CD4-positive, alpha-beta memory T cell (primary cell): Measurements from ENCODE around the gene PTH1R. TPM values are rescaled to one million over a fixed set of nuclear protein-coding genes. Genes with fewer than 3 reads are reported as not detected.

Experiments
- CTCF ChIA-PET: fragments of 350-600 bp; sonication (Branson Sonifier 250); formaldehyde crosslinking; loops from one replicate; lab custom pipeline; 2021; ENCODE audit warnings: inconsistent platforms; ENCODE audit not compliant: partially characterized antibody; lab: Charles Lee
- POLR2A ChIA-PET: fragments of 350-600 bp; sonication (Branson Sonifier 250); formaldehyde crosslinking; loops from one replicate; lab custom pipeline; 2021; ENCODE audit not compliant: partially characterized antibody; lab: Charles Lee
- DNase-seq, 5 donors: peaks; one replicate each; pipeline versions ENCODE4 v3.0.0 to v3.0.0-alpha.2; 2020 to 2022; ENCODE audit warnings: mixed read lengths in 1 of 5
- H3K27ac ChIP-seq: one replicate; pipeline ENCODE4 v1.7.0; 2013; ENCODE audit warnings: low read depth, low read length
- H3K27me3 ChIP-seq: 2 replicates; pipeline ENCODE4 v1.7.0; 2013; ENCODE audit warnings: mild to moderate bottlenecking, low read length, moderate library complexity; ENCODE audit not compliant: insufficient read depth
- H3K36me3 ChIP-seq: 2 replicates; pipeline ENCODE4 v1.7.0; 2013; ENCODE audit warnings: mild to moderate bottlenecking, low read length, moderate library complexity; ENCODE audit not compliant: insufficient read depth
- H3K4me1 ChIP-seq: 2 replicates; pipeline ENCODE4 v1.7.0; 2013; ENCODE audit warnings: mild to moderate bottlenecking, low read length, moderate library complexity; ENCODE audit not compliant: insufficient read depth
- H3K4me3 ChIP-seq, 2 donors: one replicate each; pipeline ENCODE4 v1.7.0; 2013; ENCODE audit warnings: low read length in 2 of 2, mild to moderate bottlenecking in 1 of 2
- H3K9me3 ChIP-seq, 2 donors: one replicate each; pipeline ENCODE4 v1.7.0; 2013; ENCODE audit warnings: low read length in 2 of 2, control low read depth in 1 of 2; ENCODE audit not compliant: control insufficient read depth in 1 of 2
- H3K27ac Mint-ChIP-seq, 7 donors: one replicate each; pipeline ENCODE4 v1.8.0; 2020 to 2021; ENCODE audit warnings: mixed read lengths in 7 of 7, mild to moderate bottlenecking in 6 of 7, inconsistent platforms in 3 of 7, moderate library complexity in 3 of 7
- H3K27me3 Mint-ChIP-seq, 2 donors: one replicate each; pipeline ENCODE4 v1.8.0; 2020 to 2021; ENCODE audit warnings: mixed read lengths in 2 of 2
- H3K36me3 Mint-ChIP-seq, 2 donors: one replicate each; pipeline ENCODE4 v1.8.0; 2020 to 2021; ENCODE audit warnings: mixed read lengths in 2 of 2, inconsistent platforms in 1 of 2, mild to moderate bottlenecking in 1 of 2
- H3K4me1 Mint-ChIP-seq, 4 donors: one replicate each; pipeline ENCODE4 v1.8.0; 2020 to 2021; ENCODE audit warnings: mixed read lengths in 4 of 4, mild to moderate bottlenecking in 1 of 4
- H3K4me3 Mint-ChIP-seq, 8 donors: one replicate each; pipeline ENCODE4 v1.8.0; 2020 to 2021; ENCODE audit warnings: mixed read lengths in 8 of 8, mild to moderate bottlenecking in 7 of 8, moderate library complexity in 6 of 8, inconsistent platforms in 3 of 8
- H3K9me3 Mint-ChIP-seq, 8 donors: one replicate each; pipeline ENCODE4 v1.8.0; 2020 to 2021; ENCODE audit warnings: mixed read lengths in 8 of 8, mild to moderate bottlenecking in 5 of 8, inconsistent platforms in 3 of 8, moderate library complexity in 1 of 8
- intact Hi-C: fragments of 100-400 bp; cut with micrococcal nuclease; formaldehyde crosslinking; loops from one replicate; pipeline ENCODE4 v1.15.1; 2023
- polyA plus RNA-seq, 2 donors: library from polyadenylated mRNA; unstranded; fragments of 300-500 nt; fragmentation: Illumina TruSeq; gene quantifications; one replicate each; pipeline ENCODE4 v1.2.3, GENCODE V29; 2021
- total RNA-seq, 2 experiments: library from RNA; stranded (reverse); gene quantifications; one replicate each; pipeline ENCODE4 v1.2.3, GENCODE V29; 2021

PTH1R gene
- total and polyA plus RNA-seq, 4 experiments from 2014 or later = not detected

DNA sequence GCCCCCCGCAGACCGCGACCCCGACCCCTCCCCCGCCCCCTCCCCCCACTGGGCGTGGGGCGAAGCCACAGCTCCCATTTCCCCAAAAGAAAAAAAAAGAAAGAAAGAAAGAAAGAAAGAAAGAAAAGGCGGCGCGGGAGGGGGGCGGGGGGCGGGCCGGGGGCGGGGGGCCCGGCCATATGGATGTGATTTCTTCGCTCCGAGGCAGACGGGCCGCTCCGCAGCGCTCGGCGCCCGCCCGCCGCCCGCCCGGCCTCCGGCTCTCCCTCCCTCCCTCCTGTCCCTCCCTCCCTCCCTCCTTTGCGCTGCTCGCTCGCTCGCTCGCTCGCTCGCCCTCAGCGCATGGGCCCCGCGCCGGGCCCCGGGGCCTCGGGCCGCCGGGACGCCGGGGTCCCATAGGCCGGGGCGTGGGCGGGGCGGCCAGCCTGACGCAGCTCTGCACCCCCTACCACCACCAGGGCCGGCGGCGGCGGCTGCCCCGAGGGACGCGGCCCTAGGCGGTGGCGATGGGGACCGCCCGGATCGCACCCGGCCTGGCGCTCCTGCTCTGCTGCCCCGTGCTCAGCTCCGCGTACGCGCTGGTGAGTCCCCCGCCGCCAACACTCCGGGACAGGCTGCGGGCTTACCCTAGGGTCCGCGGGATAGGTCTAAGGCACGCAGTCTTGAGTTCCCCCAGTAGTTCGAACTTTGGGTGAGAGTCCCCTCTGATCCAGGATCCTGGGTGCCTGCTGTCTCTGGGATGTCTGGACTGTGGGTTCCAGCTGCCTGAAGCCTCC, 5.7 kb downstream of the PTH1R start:
- intact Hi-C loops = no loop called here
- H3K4me1 Mint-ChIP-seq = peaks cover 0 to 18% (median 5%) of the 10 kb centered on the region in 4 donors
- H3K9me3 Mint-ChIP-seq = peaks cover 0 to 1% (median 0%) of the 10 kb centered on the region in 8 donors
- no peak overlapping the region for H3K4me3 ChIP-seq
- peaks cover 0 to 3% of the 10 kb centered on the region in 2 donors for H3K36me3 Mint-ChIP-seq
- ChIA-PET POLR2A (no interaction called here), CTCF (interaction anchor here (0.7 to 1.0 kb wide), 3 partner anchors 11 to 16 kb away, joined by 3 to 4 read pairs (median 3); no protein-coding TSS in a partner anchor)
- no peak overlapping the region for H3K27ac Mint-ChIP-seq
- no peaks in the 10 kb centered on the region for H3K36me3 ChIP-seq
- peaks cover 32 to 36% of the 10 kb centered on the region in 2 donors for H3K27me3 Mint-ChIP-seq
- H3K27ac ChIP-seq = no peak overlapping the region
- peaks cover 28% of the 10 kb centered on the region for H3K27me3 ChIP-seq
- peaks cover 7% of the 10 kb centered on the region for H3K4me1 ChIP-seq
- no peaks in the 10 kb centered on the region for H3K9me3 ChIP-seq
- no peak for DNase-seq
- peak overlapping the region; percentile 21 to 85 (median 66) for H3K4me3 Mint-ChIP-seq

DNA sequence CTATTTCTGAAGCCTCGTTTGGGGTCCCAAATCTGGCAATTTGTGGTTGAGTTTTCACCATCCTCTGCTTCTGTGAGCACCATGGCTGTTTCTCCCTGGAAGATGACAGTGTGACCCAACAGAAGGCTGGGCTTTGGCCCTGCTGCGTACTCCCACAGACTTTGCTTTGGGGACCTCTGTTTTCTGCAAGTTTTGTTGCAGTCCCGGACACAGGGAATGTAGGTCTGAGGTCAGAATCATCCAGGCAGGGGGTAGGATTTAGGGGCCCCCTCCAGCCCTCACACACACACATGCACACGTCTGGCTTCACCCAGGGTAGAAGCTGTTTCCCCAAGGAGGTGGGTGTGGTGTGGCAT, 6.3 kb downstream of the PTH1R start:
- Mint-ChIP-seq H3K27me3 (peaks cover 32 to 37% of the 10 kb centered on the region in 2 donors), H3K9me3 (peaks cover 0 to 1% (median 0%) of the 10 kb centered on the region in 8 donors), H3K27ac (no peak overlapping the region), H3K36me3 (peaks cover 0 to 3% of the 10 kb centered on the region in 2 donors), H3K4me3 (peak overlapping the region; percentile 21 to 64 (median 52)), H3K4me1 (peaks cover 0 to 18% (median 5%) of the 10 kb centered on the region in 4 donors)
- H3K4me3 ChIP-seq = no peak overlapping the region
- H3K27me3 ChIP-seq = peaks cover 28% of the 10 kb centered on the region
- ChIA-PET CTCF (interaction anchor here (0.9 kb wide), 1 partner anchor 11 kb away, joined by 3 read pairs; no protein-coding TSS in a partner anchor), POLR2A (no interaction called here)
- intact Hi-C loops = no loop called here
- H3K9me3 ChIP-seq = no peaks in the 10 kb centered on the region
- peaks cover 7% of the 10 kb centered on the region for H3K4me1 ChIP-seq
- DNase-seq = no peak
- no peaks in the 10 kb centered on the region for H3K36me3 ChIP-seq
- no peak overlapping the region for H3K27ac ChIP-seq

DNA sequence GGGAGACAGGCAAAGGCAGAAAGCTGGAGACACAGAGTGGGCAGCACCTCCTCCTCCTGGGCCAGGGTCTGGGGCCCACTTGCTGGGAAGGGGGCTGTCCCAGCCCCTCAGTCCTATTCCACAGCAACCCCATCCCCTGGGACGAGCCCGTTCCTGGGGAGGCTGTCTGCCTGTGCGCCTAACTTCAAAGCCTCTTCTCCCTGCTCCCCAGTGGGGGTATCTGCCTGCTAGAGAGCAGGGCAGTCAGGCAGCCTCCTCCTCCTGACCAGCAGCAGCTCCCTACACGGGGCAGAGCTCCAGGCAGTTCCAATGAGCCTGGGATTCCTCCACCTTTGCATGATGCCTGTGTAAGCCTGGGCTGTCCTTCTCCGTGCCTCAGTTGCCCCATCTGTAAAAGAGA, 6.9 kb downstream of the PTH1R start:
- ChIA-PET POLR2A (no interaction called here), CTCF (interaction anchor here (0.9 kb wide), 1 partner anchor 10 kb away, joined by 3 read pairs; no protein-coding TSS in a partner anchor)
- Histone ChIP-seq H3K4me3 (no peak overlapping the region), H3K36me3 (no peaks in the 10 kb centered on the region), H3K27ac (no peak overlapping the region), H3K27me3 (peaks cover 28% of the 10 kb centered on the region), H3K4me1 (peaks cover 7% of the 10 kb centered on the region), H3K9me3 (no peaks in the 10 kb centered on the region)
- Mint-ChIP-seq H3K27ac (no peak overlapping the region), H3K4me3 (peak overlapping the region in 4 of 8 donors; percentile 25 to 67 (median 38)), H3K4me1 (peaks cover 0 to 18% (median 5%) of the 10 kb centered on the region in 4 donors), H3K27me3 (peaks cover 34 to 37% of the 10 kb centered on the region in 2 donors), H3K36me3 (peaks cover 0 to 3% of the 10 kb centered on the region in 2 donors), H3K9me3 (peaks cover 0 to 1% (median 0%) of the 10 kb centered on the region in 8 donors)
- DNase-seq = no peak
- intact Hi-C loops = no loop called here

DNA sequence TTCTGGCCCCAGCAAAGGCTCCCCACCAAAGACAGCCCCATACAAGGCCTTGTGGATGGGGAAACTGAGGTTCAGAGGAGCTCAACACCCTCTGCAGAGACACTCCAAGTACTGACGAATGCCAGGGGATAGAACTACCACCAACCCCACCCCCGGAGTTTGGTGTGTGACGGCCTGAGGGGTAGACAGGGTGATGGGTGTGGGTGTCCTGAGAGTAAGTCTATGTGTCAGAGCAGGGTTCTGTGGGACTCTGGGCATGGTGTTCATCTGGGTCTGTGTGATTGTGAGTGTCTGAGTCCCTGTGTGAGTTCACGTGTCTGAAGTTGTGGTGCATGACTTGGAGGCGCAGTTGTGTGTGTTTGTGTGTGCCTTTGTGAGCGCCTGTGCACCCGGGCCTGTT, 7.4 kb downstream of the PTH1R start:
- ChIA-PET POLR2A (no interaction called here), CTCF (interaction anchor here (1.2 kb wide), 1 partner anchor 24 kb away, joined by 3 read pairs; no protein-coding TSS in a partner anchor)
- Mint-ChIP-seq H3K27me3 (peaks cover 33 to 35% of the 10 kb centered on the region in 2 donors), H3K9me3 (peaks cover 0 to 1% (median 0%) of the 10 kb centered on the region in 8 donors), H3K36me3 (peaks cover 0 to 3% of the 10 kb centered on the region in 2 donors), H3K4me1 (peaks cover 0 to 17% (median 5%) of the 10 kb centered on the region in 4 donors), H3K27ac (no peak overlapping the region), H3K4me3 (peak overlapping the region in 3 of 8 donors; percentile 17 to 67 (median 32))
- no peak for DNase-seq
- Histone ChIP-seq H3K9me3 (no peaks in the 10 kb centered on the region), H3K36me3 (no peaks in the 10 kb centered on the region), H3K27me3 (peaks cover 27% of the 10 kb centered on the region), H3K27ac (no peak overlapping the region), H3K4me3 (no peak overlapping the region), H3K4me1 (peaks cover 7% of the 10 kb centered on the region)
- intact Hi-C loops = no loop called here

DNA sequence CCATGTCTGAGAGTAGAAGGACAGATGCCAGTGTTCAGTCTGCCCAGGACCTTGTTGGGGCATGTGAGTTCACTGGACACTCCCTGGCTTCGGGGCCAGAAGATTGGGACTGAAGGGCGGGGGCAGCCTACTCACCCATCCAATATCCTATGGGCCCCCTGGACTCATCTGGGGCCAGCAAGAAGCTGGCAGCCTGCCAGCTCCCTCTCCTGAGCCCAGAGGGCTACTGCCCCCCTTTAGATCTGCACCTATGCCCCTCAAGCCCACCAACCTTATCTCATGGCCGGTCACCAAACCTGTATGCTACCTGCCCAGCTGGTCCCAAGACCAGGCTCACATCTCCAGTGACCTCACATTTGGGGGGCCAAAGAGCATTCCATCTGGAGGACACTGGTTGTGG, 8.1 kb downstream of the PTH1R start:
- Histone ChIP-seq H3K4me3 (no peak overlapping the region), H3K9me3 (no peaks in the 10 kb centered on the region), H3K27me3 (peaks cover 20% of the 10 kb centered on the region), H3K4me1 (peaks cover 7% of the 10 kb centered on the region), H3K27ac (no peak overlapping the region), H3K36me3 (no peaks in the 10 kb centered on the region)
- ChIA-PET CTCF (interaction anchor here (0.8 to 1.2 kb wide), 2 partner anchors 19 to 24 kb away, joined by 3 read pairs; no protein-coding TSS in a partner anchor), POLR2A (no interaction called here)
- intact Hi-C loops = no loop called here
- Mint-ChIP-seq H3K27ac (no peak overlapping the region), H3K4me3 (no peak overlapping the region), H3K9me3 (peaks cover 0 to under 1% (median 0%) of the 10 kb centered on the region in 8 donors), H3K36me3 (peaks cover 0 to under 1% of the 10 kb centered on the region in 2 donors), H3K27me3 (peaks cover 26 to 30% of the 10 kb centered on the region in 2 donors), H3K4me1 (peaks cover 0 to 10% (median 3%) of the 10 kb centered on the region in 4 donors)
- DNase-seq = no peak

DNA sequence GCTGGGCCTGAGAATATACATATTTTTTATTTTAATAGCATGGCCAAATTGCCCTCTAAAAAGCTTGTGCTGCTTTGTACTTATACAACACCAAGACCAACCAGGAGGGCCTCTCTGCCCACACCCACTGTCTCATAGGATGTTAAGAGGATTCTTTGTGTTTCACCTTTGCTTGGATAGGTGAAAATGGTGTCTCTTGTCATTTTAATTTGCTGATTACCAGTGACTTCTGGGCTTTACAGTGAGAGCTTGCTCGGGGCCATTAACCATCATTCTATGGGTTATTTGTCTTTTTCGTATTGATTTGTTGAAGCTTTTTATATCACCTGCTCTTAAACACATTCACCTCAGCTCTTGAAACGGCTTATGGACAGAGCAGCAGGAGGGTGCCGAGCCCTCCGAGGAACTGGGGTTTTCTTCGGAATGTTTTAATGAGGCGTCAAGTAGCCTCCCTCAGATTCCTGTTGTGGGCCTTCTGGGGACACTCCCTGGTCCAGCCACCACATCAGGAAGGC, 10.5 kb downstream of the PTH1R start:
- Histone ChIP-seq H3K9me3 (no peaks in the 10 kb centered on the region), H3K36me3 (no peaks in the 10 kb centered on the region), H3K4me1 (peaks cover 5% of the 10 kb centered on the region), H3K27me3 (peaks cover 16% of the 10 kb centered on the region), H3K27ac (no peak overlapping the region), H3K4me3 (no peak overlapping the region)
- Mint-ChIP-seq H3K27me3 (peaks cover 32 to 44% of the 10 kb centered on the region in 2 donors), H3K27ac (no peak overlapping the region), H3K4me3 (no peak overlapping the region), H3K9me3 (no peaks in the 10 kb centered on the region), H3K36me3 (no peaks in the 10 kb centered on the region), H3K4me1 (peaks cover 1 to 18% (median 6%) of the 10 kb centered on the region in 4 donors)
- POLR2A ChIA-PET = no interaction called here
- intact Hi-C loops = no loop called here
- no peak for DNase-seq
- CTCF ChIA-PET = interaction anchor here (0.9 to 1.0 kb wide), 2 partner anchors 12 to 181 kb away, joined by 3 read pairs; no protein-coding TSS in a partner anchor

DNA sequence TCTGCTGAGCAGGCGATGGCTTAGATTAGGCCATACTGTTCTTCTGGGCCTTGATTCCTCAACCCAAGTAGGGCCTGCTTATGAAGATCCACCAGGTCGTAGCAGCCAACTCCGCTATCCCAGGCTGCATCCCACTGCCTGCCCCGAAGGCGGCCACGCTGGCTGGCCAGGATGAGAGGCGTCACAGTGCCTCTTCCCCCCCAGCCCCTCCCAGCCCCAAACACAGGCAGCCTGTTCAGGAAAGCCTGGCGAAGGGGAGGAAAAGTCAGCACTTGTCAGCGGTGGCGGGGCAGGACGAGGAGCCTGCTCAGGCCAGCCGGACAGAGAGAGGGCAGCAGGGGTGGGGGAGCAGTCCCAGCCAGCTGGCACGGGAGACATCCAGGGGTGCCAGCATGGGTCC, 11.2 kb downstream of the PTH1R start:
- ChIA-PET POLR2A (no interaction called here), CTCF (interaction anchor here (0.9 kb wide), 1 partner anchor 182 kb away, joined by 3 read pairs; no protein-coding TSS in a partner anchor)
- Histone ChIP-seq H3K36me3 (no peaks in the 10 kb centered on the region), H3K9me3 (no peaks in the 10 kb centered on the region), H3K4me3 (no peak overlapping the region), H3K27ac (no peak overlapping the region), H3K4me1 (peaks cover 5% of the 10 kb centered on the region), H3K27me3 (peaks cover 13% of the 10 kb centered on the region)
- Mint-ChIP-seq H3K4me3 (no peak overlapping the region), H3K27me3 (peaks cover 31 to 48% of the 10 kb centered on the region in 2 donors), H3K9me3 (no peaks in the 10 kb centered on the region), H3K27ac (no peak overlapping the region), H3K4me1 (peaks cover 1 to 18% (median 5%) of the 10 kb centered on the region in 4 donors), H3K36me3 (no peaks in the 10 kb centered on the region)
- intact Hi-C loops = no loop called here
- no peak for DNase-seq
